Muscle layer of duodenum (tissue), 2 donors: Measurements from ENCODE around the gene PRKRIP1.
A peak's percentile ranks its signal among the peaks of the same experiment; 100 is the strongest.

ENCODE experiments used
- H3K27ac ChIP-seq: one replicate; pipeline ENCODE4 v1.7.0; 2013; ENCODE audit warnings: mild to moderate bottlenecking, low read length
- H3K27me3 ChIP-seq: one replicate; pipeline ENCODE4 v1.7.0; 2013; ENCODE audit warnings: low read depth, mild to moderate bottlenecking, control low read depth, low read length
- H3K36me3 ChIP-seq, 2 donors: one replicate each; pipeline ENCODE4 v1.7.0; 2013; ENCODE audit warnings: low read length in 2 of 2, control low read depth in 1 of 2, mild to moderate bottlenecking in 1 of 2; ENCODE audit not compliant: insufficient read depth in 2 of 2, control insufficient read depth in 1 of 2
- H3K4me1 ChIP-seq, 2 donors: one replicate each; pipeline ENCODE4 v1.7.0; 2013; ENCODE audit warnings: low read length in 2 of 2, mild to moderate bottlenecking in 2 of 2, control low read depth in 1 of 2, moderate library complexity in 1 of 2; ENCODE audit not compliant: insufficient read depth in 2 of 2, control insufficient read depth in 1 of 2
- H3K4me3 ChIP-seq, 2 donors: one replicate each; pipeline ENCODE4 v1.7.0; 2013; ENCODE audit warnings: low read length in 2 of 2, low read depth in 1 of 2, mild to moderate bottlenecking in 1 of 2
- H3K9me3 ChIP-seq, 2 donors: one replicate each; pipeline ENCODE4 v1.7.0; 2013; ENCODE audit warnings: low read length in 2 of 2, control low read depth in 1 of 2, mild to moderate bottlenecking in 1 of 2; ENCODE audit not compliant: control insufficient read depth in 1 of 2
- donor health status: healthy.

Gene PRKRIP1

GRCh38 chr7:102433219-102434038, 37.3 kb downstream of the PRKRIP1 start, which contains the start of gene ORAI2:
Gene ORAI2, plus strand, starts transcription at chr7:102433575. Its CDS starts 5,382 bp downstream, at chr7:102438957.
- Histone ChIP-seq H3K36me3 (no peaks in the 10 kb centered on the region), H3K9me3 (no peaks in the 10 kb centered on the region), H3K4me1 (peaks cover 0 to 17% of the 10 kb centered on the region in 2 donors), H3K4me3 (peak within 1 kb of the TSS; percentile 60 to 82), H3K27ac (no peak within 1 kb of the TSS), H3K27me3 (no peaks in the 10 kb centered on the region)

- peaks cover 0 to 17% of the 10 kb centered on the region in 2 donors for H3K4me1 ChIP-seq
Observed at GRCh38 chr7:102434039-102434486, 37.9 kb downstream of the PRKRIP1 start.

GRCh38 chr7:102436118-102436517, 40.0 kb downstream of the PRKRIP1 start:
- Histone ChIP-seq H3K36me3 (peaks cover 0 to 5% of the 10 kb centered on the region in 2 donors), H3K27ac (no peak overlapping the region), H3K9me3 (no peaks in the 10 kb centered on the region), H3K27me3 (no peaks in the 10 kb centered on the region), H3K4me1 (peaks cover 0 to 22% of the 10 kb centered on the region in 2 donors), H3K4me3 (no peak overlapping the region)

More at GRCh38 chr7:102434039-102434486, 37.9 kb downstream of the PRKRIP1 start:
- Histone ChIP-seq H3K27ac (no peak overlapping the region), H3K27me3 (no peaks in the 10 kb centered on the region), H3K4me3 (peak overlapping the region; percentile 60 to 82), H3K36me3 (peaks cover 0 to 4% of the 10 kb centered on the region in 2 donors), H3K9me3 (no peaks in the 10 kb centered on the region)

- Histone ChIP-seq H3K36me3 (peaks cover 0 to 10% of the 10 kb centered on the region in 2 donors), H3K4me3 (no peak overlapping the region), H3K9me3 (no peaks in the 10 kb centered on the region), H3K27ac (no peak overlapping the region), H3K27me3 (no peaks in the 10 kb centered on the region), H3K4me1 (peaks cover 0 to 5% of the 10 kb centered on the region in 2 donors)
Observed at GRCh38 chr7:102439963-102440795, 44.0 kb downstream of the PRKRIP1 start.

GRCh38 chr7:102444961-102445673, 49.0 kb downstream of the PRKRIP1 start:
- Histone ChIP-seq H3K4me3 (no peak overlapping the region), H3K27ac (no peak overlapping the region), H3K27me3 (no peaks in the 10 kb centered on the region), H3K9me3 (no peaks in the 10 kb centered on the region), H3K4me1 (peaks cover 0 to 4% of the 10 kb centered on the region in 2 donors), H3K36me3 (peaks cover 4 to 24% of the 10 kb centered on the region in 2 donors)

GRCh38 chr7:102445674-102446071, 49.5 kb downstream of the PRKRIP1 start:
- Histone ChIP-seq H3K27ac (no peak overlapping the region), H3K27me3 (no peaks in the 10 kb centered on the region), H3K4me1 (no peaks in the 10 kb centered on the region), H3K9me3 (no peaks in the 10 kb centered on the region), H3K36me3 (peaks cover 4 to 24% of the 10 kb centered on the region in 2 donors), H3K4me3 (no peak overlapping the region)

GRCh38 chr7:102446387-102447156, 50.4 kb downstream of the PRKRIP1 start:
- peaks cover 4 to 23% of the 10 kb centered on the region in 2 donors for H3K36me3 ChIP-seq
- H3K4me1 ChIP-seq: no peaks in the 10 kb centered on the region
- H3K9me3 ChIP-seq: no peaks in the 10 kb centered on the region
- H3K27me3 ChIP-seq: no peaks in the 10 kb centered on the region
- no peak overlapping the region for H3K27ac ChIP-seq
- H3K4me3 ChIP-seq: no peak overlapping the region

- Histone ChIP-seq H3K36me3 (peaks cover 4 to 19% of the 10 kb centered on the region in 2 donors), H3K4me1 (no peaks in the 10 kb centered on the region), H3K27ac (no peak overlapping the region), H3K27me3 (no peaks in the 10 kb centered on the region), H3K4me3 (no peak overlapping the region), H3K9me3 (no peaks in the 10 kb centered on the region)
Observed at GRCh38 chr7:102447311-102447710, 51.1 kb downstream of the PRKRIP1 start.

- no peaks in the 10 kb centered on the region for H3K9me3 ChIP-seq
- H3K27ac ChIP-seq: no peak overlapping the region
- H3K36me3 ChIP-seq: peaks cover 4 to 19% of the 10 kb centered on the region in 2 donors
- no peak overlapping the region for H3K4me3 ChIP-seq
- no peaks in the 10 kb centered on the region for H3K27me3 ChIP-seq
- H3K4me1 ChIP-seq: no peaks in the 10 kb centered on the region
Observed at GRCh38 chr7:102449136-102449535, 53.0 kb downstream of the PRKRIP1 start.

GRCh38 chr7:102450242-102450641, 54.1 kb downstream of the PRKRIP1 start:
- Histone ChIP-seq H3K4me3 (no peak overlapping the region), H3K9me3 (no peaks in the 10 kb centered on the region), H3K36me3 (peaks cover 4 to 19% of the 10 kb centered on the region in 2 donors), H3K27ac (no peak overlapping the region), H3K4me1 (no peaks in the 10 kb centered on the region), H3K27me3 (no peaks in the 10 kb centered on the region)
